Muscle of arm (tissue), 12 donors: ENCODE data around the gene APOBEC3H. TPM values are rescaled to one million over a fixed set of nuclear protein-coding genes. Genes with fewer than 3 reads are reported as not detected.

ENCODE experiments used
- DNase-seq: peaks from one replicate; pipeline ENCODE4 v3.0.0-alpha.2; 2013
- polyA plus RNA-seq, 12 donors: library from polyadenylated mRNA; unstranded; fragments of 120-200 nt; gene quantifications; one replicate each; pipeline ENCODE4 v1.2.1, GENCODE V29; 2013; ENCODE audit not compliant: insufficient read length in 12 of 12

The APOBEC3H gene
- polyA plus RNA-seq, 12 donors: 0.21 to 0.43 (median 0.22) TPM; not detected in 9

DNA sequence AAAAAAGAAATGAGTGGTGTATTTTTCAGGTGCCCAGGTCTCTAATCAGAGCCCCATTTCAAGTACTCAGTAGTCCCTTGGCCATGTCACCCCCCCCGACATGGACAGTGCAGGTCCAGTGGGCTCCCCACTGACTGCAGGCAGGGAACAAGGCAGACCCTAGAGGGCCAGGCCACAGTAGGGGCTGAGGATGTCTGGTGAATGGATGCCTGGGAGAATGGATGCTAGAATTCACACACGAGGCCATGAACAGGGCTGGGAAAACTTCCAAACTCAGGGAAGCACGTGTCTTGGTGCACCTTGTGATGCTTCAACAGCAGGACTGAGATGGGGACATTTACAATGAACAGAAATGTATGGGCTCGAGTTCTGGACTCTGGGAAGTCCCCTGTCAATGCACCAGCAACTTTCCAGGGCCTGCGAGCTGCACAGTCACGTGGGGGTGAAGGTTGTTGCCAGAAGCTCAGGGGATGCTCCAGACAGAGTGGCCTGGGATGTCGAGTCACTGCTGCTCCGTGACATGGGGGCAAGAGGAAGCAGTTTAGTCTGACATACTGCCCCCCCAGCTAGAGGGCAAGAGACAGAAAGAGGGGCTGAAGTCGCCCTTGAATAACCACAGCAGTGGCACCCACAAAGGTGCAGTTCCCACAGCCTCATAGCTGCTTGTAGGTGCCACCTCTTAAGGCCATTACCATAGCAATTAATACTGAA lies 16.8 kb upstream of the APOBEC3H start:
- DNase-seq: no peak

DNA sequence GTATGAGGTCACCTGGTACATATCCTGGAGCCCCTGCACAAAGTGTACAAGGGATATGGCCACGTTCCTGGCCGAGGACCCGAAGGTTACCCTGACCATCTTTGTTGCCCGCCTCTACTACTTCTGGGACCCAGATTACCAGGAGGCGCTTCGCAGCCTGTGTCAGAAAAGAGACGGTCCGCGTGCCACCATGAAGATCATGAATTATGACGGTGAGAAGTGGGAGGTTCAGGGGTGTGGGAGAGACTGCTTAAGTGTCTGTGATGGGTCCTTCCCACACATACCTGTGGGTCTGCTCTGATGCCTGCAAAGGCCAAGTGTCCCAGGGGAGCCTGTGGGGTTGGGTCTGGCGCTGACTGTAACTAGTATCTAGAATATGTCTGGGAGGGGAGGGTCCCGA lies 16.0 kb upstream of the APOBEC3H start:
- no peak for DNase-seq

DNA sequence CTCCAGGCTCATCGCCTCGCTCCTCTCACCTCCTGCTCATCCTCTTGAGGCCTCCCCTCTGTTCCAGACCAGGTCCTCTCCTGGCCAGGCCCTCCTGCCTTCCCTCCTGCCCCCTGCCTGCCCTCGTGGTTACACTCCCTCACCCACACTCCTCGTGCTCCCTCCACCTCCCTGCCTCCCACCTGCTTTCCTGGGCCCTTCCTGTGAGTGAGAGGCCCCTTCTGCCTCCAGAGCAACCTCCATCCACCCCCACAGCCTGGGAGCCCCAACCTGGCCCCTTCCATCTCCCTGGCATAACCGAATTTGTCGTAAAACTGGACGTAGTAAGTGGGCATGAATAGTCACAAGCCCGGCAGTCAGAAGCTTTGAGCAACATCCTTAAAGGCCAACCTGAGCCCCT lies 15.4 kb upstream of the APOBEC3H start:
- no peak for DNase-seq

DNA sequence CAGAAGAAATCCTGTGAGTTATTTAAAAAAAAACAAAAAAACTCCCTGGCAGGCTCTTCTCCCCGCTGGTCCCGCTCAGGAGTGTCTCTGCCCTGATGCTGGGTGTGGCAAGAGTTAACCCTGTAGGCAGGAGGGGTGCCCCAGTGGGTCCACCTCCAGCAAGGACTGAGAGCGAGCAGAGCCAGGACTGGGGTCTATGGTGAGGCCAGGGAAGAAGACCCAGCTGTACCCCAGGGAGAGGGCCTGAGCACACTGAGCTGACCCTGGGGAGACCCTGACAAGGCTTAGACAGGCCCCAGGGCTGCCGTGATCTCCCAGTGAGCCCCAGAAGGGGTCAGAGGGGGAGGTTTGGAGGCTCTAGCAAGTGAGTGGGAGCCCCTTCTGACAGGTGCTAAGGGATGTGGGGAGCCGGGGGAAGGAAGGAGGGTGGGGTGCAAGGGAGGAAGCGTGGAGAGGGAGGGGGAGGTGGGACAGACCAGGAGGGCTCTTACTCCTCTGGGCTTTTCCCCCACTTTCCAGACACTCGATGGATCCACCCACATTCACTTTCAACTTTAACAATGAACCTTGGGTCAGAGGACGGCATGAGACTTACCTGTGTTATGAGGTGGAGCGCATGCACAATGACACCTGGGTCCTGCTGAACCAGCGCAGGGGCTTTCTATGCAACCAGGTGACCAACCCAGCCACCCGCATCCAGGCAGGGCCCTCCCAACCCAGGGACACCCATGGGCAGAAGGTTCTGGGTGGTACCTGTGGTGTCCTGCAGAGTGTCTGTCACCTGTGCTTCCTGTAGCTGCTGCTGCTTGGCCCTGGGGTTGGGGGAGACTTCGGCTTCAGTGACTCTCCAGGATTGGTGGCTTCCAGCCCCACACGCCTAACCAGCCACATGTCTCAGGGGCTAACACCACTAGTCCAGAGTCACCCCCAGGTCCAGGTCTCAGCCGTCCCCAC lies 13.6 kb upstream of the APOBEC3H start:
- DNase-seq: no peak

DNA sequence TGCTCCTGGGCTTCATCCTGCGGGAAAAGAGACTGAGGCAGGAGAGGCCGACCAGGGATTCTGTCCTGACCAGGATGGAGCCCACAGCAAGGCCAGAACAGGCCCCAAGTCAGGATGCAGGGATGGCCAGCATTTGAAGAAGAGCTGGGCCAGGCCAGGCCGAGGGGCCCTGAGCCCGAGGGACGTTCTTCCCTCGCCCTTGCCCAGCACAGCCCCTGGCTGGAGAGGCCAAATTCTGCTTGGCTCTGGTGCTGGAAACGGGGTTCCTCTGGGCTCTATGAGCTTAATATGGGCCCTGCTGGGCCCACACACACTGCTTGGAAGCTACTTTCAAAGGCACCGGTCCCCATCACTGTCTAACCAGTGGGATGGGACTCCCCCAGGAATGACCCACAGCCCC lies 12.4 kb upstream of the APOBEC3H start:
- DNase-seq: no peak

DNA sequence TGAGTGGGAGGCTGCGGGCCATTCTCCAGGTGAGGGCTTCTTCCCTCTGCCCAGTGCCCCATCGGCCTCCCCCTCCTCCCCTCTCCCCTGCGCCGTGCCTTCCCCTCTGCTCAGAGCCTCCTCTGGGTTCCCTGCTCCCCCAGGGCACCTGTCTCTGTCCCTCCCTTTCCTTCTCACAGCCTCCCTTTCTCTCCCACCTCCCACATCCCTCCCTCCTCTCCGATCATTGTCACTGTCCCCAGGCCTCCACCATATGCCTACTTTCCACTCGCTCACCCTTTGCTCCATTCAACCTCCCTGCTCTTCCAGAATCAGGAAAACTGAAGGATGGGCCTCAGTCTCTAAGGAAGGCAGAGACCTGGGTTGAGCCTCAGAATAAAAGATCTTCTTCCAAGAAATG lies 9.9 kb upstream of the APOBEC3H start:
- no peak for DNase-seq

DNA sequence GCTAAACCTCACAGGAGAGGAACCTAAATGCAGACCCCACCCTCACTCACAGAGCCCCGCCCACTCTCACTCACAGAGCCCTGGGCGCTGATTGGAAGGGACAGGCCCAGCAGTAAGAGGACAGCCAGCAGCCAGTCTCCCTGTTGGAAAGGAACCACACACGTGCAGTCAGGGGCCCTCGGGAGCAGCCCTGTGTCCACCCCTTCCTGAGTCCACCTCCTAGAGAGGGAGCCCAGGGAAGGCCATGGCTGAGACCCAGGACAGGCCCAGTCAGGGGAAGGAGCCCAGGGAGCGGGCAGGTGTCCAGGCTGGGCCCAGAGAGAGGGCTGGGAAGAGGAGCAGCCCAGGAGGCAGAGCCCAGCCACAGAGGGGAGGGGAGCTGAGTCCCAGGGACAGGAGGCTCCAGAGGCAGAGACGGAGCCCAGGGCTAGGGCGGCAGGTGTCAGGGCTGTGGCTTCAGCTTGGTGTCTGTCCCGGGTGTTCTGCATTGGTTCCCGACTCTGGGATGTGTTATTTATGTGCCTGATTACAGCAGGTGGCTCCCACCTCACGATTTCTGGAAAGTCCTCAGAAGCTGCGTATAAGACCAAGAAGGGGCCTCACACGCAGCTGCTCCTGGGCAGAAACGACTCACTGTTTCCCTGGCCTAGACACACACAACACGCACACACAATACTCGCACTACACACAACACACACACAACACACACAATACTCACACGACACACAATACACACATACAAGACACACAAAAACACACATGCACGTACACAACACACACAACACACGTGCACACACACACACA lies 9.0 kb upstream of the APOBEC3H start:
- DNase-seq: peak; percentile 25

DNA sequence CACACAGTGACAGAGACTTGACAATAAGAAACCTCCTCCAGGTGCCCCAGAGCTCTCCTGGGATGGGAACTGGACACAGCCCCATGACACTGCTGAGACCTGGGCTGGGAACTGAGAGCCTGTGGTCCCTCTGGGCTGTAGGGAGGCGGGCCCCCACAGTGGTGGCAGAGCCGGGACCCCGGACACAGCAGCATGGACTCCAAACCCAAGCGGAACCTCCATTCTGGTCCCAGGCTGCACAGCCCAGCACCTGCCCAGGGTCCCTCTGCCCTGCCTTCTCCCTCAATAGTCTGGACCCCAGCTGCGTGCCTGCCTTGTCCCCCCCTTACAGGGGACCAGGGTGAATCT lies 8.4 kb upstream of the APOBEC3H start:
- DNase-seq: no peak

DNA sequence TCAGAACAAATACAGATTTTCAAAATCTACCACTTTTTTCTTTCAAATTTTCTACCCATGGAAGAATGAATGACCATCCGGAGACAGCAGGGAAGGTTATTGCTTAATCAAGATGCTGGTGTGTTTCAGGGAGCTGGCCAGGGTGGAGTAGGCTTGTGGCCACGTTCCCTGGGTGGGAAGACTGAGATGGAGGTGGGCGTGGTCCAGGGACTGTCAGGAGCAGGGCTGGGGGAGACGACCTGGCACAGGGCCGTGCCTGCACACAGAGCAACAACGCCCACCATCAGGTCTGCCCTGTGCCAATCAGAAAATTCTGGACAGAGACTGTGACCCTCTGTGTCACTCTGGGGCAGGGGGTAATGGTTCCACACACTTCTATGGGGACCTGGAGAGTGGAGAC lies 7.1 kb upstream of the APOBEC3H start:
- DNase-seq: no peak

DNA sequence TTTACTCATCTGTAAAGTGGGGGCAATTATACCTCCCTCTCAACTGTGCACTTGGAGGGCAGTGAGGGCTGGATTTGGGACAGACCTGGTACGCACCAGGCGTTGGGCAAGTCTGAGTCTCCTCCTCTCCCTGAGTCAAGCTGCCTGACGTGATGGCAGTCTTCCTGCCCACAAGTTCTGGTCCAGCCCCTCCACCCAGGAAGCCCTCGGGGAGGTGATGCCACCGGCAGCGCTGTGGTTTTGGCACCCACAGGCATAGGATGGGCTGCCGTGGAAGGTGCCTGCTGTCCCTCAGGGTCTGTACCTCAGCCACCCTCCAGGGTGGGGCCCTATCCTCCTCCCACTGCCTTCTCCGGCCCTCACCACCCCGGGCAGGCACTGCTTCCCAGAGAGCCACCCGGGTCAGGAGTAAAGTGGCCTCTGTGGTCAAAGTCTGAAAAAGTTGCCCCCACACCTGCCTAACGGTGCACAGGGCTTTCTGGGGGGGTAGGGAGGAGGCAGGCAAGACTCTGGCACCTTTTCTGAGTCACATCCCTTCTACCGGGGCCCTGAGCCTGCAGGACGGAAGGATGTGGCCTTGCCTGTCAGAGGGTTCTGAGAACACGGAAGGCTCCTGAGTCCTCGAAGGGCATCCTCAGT lies 6.5 kb upstream of the APOBEC3H start:
- DNase-seq: no peak

DNA sequence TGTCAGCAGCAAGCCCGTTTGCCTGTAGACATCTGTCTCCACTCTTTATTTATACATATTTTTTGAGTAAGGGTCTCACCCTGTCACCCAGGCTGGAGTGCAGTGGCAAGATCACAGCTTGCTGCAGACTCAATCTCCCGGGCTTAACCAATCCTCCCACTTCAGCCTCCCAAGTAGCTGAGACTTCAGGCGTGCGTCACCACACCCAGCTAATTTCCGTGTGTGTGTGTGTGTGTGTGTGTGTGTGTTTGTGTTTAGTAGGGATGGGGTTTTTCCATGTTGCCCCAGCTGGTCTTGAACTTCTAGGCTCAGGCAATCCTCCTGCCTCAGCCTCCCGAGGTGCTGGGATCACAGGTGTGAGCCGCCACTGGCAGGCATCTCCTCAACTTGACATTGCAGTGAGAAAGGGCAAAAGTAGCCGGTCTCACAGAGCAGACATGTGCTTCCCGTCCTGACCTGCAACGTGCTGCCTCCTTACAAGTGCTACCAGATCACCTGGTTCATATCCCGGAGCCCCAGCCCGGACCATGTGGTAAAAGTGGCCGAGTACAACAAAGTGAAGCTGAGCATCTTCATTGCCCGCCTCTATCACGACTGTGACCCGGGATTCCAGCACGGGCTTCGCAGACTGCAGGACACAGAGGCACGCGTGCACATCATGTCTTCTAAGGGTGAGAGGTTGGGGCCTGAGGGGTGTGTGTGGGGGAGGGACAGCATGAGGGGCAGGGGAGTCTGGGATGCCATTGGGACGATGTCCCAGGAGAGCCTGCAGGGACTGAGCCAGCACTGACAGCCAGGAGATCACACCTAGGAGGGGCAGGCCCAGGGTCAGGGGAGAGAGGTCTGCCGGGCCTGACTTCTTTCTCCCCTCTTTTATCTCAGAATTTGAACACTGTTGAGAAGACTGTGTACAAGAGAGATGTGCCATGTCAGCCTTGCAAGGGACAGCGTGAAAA lies 5.6 kb upstream of the APOBEC3H start:
- DNase-seq: no peak

DNA sequence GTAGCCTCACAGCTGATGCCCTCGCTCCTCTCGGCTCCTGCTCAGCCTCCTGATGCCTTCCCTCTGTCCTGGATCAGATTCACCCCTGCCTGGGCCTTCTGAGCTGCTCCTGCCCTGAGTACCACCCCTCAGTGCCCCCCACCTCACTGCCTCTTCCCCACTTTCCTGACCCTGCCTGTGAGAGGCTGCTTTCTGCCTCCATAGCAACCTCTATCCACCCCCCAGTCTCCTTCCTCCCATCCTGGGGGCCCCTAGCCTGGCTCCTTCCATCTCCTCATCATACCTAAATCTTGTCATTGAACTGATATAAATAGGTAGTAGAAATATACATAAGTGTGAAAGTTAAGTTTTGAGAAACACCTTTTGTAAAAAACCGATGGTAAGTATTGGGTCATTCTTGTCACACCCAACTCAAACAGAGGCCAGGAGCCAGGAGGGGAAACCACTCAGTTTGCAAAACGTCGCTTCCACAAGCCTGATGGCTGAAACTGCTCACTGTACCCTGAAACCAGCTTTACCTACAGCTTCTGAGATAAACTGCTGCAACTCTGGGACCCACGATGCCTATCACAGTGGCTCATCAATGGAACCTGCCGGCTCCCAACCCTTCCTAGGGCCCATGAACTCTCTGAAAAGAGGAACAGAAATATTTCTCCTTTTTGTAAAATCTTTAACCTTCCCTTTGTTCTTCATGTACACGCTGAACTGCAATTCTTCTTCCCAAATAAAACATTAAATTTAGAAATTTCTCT lies 4.8 kb upstream of the APOBEC3H start:
- no peak for DNase-seq

DNA sequence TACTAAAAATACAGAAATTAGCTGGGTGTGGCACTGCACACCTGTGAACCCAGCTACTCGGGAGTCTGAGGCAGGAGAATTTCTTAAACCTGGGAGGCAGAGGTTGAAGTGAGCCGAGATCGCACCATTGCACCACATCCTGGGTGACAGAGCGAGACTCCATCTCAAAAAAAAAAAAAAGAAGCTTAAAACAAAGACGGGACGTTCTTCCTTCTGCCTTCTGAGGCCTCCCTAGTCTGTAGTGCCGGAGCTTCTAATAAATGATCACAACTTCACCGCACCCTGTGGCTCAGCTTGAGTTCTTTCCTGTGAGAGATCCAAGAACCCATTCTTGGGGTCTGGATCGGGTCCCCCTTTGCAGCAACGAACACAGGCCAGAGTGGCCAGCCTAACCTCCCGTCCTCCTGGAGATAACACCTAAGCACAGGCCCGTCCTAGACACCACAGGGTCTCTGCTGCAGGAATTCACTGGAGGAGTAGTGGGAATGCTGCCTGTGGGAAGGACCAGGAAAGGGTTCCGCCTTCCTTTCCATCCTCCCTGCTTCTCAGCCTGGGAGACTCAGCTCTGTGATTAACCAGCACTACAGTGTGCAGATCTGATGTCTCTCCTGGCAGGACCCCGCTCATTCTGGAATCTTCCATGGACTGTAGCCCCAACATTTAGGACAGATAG lies 2.2 kb upstream of the APOBEC3H start:
- DNase-seq: no peak

DNA sequence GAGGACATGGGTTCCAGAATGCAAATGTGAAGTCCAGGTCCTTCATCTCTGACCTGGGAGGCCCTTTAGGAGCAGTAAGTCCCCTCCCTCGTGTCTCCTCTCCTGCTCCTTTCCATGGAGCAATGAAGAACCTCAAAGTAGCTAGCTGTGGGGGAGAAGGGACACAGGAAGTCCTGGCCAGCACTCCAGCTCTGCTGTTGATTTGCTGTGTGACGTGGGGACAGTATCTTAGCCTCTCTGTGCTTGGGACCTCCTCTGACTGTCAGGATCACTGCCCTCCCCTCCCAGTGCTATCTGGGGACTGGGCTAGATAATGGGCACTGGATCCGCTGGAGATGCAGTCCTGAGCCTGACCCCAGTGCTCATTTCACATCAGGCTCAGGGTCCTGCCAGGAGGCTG lies 1.1 kb upstream of the APOBEC3H start:
- DNase-seq: no peak

DNA sequence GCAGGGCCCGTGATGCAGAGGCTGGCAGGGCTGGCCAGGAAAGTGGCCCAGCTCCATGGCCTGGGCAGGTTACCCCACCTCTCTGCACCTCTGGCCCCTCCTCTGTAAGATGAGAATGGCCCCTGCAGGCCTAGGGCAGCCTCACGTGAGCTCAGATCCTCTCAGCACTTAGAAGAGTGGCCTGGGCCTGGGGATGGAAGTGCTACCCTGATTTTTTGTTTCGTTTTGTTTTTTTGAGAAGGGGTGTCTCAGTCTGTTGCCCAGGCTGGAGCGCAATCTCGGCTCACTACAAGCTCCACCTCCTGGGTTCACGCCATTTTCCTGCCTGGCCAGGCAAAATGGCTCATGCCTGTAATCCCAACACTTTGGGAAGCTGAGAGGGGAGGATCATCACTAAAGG lies 982 bp downstream of the APOBEC3H start:
- DNase-seq: no peak

DNA sequence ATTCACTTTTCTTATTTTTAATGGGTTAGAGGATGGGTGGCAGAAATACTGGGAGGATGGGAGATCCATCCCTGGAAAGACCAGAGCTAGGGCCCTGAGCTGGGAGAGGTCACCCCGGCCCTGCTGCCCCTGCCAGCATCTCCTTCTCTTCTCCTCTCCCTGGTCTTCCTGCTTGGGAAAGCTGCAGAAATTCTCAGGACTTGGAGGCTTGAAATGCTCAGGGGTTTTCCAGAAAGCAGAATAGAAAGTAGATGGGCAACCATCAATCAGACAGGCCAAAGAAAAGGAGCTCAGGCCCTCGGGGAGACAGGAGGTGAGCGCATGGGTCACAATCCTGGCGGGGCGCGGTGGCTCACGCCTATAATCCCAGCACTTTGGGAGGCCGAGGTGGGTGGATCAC lies 1.5 kb downstream of the APOBEC3H start:
- DNase-seq: no peak

DNA sequence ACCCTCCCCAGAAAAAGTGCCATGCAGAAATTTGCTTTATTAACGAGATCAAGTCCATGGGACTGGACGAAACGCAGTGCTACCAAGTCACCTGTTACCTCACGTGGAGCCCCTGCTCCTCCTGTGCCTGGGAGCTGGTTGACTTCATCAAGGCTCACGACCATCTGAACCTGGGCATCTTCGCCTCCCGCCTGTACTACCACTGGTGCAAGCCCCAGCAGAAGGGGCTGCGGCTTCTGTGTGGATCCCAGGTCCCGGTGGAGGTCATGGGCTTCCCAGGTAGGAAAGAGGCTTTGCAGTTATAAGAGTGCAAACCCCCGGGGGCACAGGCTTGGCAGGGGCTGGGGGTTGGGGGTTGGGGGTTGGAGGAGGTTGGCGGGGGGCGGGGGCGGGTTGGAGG lies 4.2 kb downstream of the APOBEC3H start:
- no peak for DNase-seq

DNA sequence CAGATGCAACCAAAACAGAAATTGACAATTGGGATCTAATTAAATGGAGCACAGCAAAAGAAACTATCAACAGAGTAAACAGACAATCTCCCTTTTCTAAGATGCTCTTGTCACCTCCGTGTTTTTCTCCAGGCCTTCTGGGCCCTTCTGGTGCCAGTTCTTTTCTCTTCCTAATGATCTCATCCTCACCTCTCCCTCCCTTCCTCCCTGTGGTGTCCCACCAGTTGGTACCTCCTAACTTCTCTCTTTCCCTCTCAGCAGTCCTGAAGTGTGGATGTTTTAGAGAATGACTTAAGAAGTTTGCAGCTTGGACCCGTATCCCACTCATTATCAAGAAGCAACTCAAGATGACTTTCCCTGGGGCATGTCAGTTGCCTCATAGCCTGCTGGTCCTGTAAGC lies 6.4 kb downstream of the APOBEC3H start:
- no peak for DNase-seq

DNA sequence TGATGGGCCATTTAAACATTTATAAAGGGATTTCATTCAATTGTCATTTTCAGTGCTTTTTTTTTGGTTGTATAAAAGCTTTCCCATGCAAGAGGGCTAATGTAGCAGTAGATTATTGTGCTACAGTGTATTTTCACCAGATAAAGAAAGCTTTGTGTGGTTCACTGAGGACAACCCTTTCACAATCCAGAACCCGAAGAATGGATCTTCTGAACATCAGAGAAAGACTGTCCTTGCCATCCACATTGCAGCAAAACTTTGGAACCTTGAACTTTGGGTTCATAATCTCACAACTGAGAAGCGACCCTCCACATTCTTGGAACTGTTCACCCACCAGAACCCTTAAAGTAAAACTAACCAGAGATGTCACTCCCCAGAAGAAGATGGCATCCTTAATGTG lies 9.3 kb downstream of the APOBEC3H start:
- DNase-seq: no peak
